MV-4-11 (cell line): Measurements from ENCODE around the gene TNRC18.
"Not testable (repeated sequence)": the region's sequence is repeated elsewhere in the genome, so short reads cannot be mapped to it uniquely, and the experiment has no call there.

Experiments
- DNase-seq: peaks from one replicate; lab custom pipeline; 2025; lab: John Stamatoyannopoulos, UW

TNRC18 gene

DNA sequence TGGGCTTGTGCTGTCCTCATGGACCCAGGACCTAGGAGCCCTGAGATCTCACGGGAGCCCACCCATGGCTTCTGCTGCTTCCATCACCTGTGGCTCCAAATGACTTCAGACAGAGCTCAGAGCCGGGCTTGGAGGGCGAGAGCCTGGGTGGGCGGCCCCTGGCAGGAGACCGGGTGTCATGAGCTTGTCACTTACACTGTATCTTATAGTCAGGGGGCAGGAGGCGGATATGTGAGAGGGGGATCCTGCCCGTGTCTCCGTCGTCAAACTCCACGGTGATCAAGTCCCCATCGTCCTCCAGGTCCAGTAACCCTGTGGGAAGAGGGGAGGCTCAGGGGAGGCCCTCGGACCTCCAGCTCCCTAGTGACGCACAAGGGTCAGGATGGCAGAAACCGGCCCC, 107.9 kb downstream of the TNRC18 start:
- no peak for DNase-seq

DNA sequence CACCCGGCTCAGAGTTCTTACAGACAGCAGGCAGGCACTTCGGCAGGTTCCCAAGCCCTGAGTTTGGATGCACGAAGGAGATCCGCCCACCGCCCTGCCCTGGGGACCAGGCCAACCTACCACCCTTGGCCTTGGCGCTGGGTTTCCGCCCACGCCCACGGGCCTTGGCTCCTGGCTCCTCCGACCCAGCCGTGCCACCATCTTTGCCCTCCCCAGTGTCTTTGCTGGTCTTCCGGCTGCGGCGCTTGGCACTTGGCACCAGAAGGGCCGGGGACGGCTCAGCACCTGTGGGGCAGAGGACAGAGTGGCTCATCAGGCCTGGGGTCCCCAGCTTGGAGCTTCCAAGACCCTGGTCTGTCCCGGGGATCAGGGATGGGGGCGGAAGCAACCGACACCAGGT, 108.8 kb downstream of the TNRC18 start:
- DNase-seq = no peak

DNA sequence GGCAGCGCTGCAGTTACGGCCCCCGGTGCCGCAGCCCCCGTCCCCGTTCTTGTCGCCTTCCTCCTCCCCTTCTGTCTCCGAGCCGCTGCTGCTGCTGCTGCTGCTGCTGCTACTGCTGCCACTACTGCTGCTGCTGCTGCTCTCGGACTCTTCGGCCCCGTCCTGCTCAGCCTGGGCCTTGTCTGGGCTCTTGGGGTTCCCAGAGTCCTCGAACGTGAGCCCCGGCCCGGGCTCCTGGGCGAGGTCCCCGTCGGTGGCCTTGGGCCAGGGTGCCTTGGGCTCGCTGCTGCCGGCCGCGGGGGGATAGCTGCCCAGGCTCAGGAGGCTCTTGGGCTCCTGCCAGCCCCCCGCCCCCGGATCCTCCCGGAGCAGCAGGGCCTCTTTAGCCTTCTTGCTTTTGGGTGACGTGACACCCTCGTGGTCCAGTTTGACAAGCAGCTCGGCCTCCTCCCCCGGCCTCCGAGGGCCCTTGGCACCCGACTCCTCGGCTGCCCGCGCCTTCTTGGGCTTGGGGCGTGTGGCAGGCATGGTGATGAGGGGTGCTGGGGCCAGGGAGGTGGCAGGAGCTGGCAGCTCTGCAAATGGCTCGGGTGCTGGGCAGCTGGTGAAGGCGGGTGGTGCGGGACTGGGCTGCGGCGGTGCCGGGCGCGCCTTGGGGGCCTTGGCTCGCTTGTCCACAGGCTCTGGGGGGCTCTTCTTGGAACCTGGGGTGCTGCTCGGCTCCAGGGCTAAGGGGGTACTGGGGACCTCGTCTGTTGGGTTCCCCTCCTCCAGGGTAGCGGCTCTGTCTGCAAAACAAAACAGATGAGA, 110.4 kb downstream of the TNRC18 start:
- DNase-seq = not testable (repeated sequence)

DNA sequence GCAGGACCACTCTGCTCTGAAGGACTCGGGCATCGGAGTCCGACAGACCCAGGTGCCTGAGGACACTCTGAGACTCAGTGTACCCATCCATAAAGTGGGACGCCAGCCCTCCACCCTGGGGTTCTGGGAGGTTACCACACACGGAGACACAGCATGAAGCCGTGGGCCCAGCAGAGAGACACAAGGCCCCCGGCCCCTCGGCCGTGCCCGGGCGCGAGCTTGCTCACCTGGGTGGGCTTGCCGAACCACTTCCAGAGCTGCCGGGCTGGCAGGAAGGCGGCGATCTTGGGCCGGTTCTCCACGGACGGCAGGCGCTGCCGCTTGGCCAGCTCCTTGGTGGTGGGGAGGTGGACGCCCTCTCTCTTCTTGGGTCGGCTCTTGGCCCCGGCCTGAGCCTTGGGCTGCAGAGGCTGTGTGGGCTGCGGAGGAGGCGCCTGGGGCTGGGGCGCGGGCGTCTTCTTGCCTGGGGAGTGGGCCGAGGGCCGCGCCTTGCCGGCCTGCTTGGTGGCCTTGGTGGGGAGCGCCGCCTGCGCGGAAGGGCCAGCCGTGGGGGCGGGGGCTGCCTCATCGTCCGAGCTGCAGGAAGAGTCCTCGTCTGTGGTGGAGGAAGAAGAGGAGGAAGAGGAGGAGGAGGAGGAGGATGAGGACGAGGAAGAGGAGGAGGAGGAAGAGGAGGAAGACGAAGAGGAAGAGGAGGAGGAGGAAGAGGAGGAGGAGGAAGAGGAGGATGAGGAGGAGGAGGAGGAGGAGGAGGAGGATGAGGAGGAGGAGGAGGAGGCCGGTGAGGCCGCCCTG, 111.2 kb downstream of the TNRC18 start:
- DNase-seq = not testable (repeated sequence)

DNA sequence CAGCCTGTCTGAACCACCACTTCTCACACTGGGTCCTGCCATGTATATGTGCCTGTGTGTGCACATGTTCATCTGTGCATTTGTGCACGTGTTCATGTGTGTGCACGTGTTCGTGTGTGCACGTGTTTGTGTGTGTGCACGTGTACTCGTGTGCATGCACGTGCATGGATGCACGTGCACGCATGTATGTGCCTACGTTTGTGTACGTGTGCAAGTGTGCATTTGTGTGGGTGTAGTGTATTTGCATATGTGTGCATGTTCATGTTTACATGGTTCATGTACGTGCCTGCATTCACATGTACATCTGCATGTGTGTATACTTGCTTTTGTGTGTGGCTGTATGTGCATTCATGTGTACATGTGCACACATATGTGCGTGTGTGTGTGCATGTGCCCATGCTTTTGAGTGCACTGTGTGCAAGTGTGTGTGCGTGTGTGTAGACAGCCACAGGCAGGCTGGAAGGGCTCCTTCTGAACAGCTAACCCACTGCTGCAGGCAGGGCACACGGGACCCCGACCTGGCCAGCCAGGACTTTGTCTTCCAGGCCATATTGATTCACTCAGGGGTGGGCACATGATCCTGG, 112.7 kb downstream of the TNRC18 start:
- DNase-seq = no peak

DNA sequence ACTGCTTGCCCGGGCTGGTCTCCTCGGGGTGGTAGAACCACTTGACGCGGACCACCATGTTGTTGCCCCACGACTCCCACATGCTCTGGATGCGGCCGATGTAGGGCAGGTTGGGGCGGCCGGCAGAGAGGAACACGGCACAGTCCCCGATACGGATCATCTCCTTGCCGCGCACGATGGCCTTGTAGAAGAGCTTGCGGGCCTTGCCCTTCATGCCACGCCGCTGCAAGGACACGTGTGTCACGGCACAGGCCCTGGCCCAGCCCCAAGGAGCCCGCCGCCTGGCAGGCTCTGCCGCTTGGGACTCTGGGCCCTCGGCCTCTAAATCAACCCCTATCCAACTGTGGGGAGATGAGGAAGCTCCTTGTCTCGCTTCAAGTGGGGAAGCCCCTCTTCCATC, 114.5 kb downstream of the TNRC18 start:
- DNase-seq = no peak

DNA sequence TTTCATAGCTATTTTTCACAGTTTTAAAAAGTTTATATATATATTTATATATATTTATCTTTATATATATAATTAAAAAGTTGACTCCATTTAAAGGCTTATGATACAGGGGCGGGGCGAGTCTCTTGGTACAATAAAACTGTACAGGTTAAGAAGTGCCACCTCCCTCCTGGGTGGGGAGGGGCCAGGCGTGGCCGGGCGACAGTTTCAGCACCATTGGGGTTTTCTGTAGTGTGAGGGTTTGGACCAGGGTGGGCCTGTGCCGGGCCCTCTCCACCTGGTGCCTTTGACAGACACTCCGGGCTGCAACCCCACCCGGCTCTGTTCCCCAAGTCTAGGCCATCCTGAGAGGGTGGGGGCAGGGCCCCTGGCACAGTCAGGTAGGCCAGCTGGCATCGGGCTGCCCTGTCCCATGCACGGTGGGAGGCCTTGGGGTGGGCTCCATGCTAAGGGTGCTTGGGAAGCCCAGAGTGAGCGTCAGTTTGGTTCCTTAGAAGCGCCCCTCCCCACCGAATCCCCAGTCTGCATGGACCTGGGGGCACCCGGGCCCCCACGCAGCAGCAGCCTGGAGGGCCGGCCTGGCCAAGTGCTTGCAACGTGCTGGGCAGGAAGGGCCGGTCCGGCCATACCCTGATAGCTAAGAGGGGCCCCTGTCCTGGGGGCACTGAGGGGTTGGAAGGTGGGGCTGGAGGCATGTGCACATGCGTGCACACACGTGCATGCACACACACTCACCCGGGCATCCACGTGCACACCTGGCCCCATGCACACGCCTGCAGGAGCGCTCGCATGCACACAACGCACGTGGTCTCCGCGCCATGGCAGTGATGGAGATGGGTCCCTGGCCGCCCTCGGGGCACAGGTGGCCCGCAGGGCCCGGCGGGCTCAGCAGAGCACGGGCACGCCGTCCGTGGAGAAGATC, 116.2 kb downstream of the TNRC18 start:
- not testable (repeated sequence) for DNase-seq

DNA sequence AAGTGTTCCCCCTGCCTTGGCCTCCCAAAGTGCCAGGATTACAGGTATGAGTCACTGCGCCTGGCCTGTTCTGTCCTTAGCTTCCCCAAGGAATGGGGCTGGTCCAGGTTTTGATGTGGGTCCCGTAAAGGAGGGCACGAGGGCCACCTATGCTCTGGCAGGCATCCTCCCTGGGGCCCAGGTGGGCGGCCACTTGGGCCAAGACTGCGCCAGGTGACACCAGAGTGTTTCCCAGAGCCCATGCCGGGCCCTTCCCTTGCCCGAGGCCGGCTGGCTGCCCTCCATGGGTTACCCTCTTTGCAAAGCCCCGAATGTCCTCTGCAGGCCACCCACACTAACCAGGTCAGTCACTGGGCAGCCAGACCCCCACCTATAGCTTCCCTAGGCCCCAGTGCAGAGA, 118.6 kb downstream of the TNRC18 start:
- DNase-seq = not testable (repeated sequence)

DNA sequence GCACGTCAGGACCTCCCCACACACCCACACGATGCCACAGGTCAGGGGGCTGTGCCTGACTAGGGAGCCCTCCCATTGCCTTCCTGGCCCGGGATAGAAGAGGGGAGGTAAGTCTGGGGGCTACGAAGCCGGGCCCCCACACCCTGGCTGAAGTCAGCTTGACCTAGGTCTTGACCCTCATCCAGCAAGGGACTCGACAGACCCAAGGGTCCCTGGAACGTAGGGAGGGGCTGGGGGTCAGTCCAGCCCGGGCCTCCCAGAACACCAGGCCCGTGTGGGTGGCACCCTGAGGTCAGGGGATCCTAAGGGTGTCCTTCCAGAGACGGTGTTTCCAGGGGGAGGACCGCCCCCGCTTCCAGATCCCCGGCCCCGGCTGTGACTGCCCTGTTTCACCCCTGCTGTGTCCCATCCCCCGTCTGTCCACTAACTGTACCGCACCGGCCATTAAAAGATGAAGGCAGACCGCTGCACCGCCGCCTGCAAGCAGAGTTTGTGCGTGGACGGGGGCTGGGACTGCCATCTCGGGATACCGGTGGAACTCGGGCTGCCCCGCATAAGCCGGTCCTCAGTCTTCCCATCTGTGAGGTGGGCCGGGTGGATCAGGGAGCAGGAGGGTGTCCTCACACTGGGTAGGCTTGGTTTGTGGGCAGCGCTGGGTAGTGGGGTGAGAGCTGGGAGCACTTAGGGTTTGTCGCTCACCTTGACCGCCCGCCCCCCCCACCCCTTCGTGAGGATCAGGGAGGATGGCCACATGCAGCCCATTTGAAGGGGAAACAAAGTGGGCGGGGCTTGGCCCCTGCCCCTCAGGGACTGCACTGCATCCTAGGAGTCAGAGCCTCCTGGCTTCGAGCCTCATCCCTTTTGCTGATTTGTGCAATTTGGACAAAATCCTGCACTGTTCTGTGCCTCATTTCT, 119.8 kb downstream of the TNRC18 start:
- no peak for DNase-seq

DNA sequence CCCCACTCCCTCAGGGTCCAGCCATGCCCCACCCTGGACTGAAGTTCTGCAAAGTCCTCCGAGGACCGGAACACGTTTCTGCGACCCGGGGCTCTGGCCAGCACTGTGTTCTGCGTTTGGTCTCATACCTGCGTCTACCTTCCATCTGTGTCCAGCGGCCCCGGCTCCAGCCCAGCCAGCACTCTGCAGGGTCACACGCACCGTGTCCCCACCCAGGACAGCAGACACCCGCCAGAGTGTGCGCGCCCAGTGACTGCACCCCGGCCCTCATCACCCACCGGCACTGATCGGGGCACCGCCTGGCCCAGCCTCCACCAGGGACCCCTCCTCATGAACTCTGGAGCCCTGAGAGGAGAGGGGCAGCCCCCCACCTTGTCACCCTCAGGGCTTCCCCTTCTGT, 120.6 kb downstream of the TNRC18 start:
- DNase-seq = no peak

DNA sequence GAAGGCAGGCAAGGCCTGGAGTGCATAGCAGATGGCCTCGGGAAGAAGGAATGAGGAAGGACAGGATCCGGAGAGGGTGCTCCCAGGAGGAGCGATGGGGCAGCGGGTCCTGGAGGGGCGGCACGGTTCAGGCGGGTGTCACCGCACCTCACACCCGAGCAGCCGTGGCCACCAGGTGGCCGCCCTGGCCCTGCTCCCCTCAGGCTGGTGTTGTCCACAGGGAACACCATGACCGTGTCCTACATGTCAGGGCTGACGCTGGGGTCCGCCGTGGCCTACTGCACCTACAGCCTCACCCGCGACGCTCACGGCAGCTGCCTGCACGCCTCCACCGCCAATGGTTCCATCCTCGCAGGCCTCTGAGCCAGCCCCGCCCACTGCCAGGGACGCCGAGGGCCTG, 121.1 kb downstream of the TNRC18 start:
- DNase-seq = no peak

DNA sequence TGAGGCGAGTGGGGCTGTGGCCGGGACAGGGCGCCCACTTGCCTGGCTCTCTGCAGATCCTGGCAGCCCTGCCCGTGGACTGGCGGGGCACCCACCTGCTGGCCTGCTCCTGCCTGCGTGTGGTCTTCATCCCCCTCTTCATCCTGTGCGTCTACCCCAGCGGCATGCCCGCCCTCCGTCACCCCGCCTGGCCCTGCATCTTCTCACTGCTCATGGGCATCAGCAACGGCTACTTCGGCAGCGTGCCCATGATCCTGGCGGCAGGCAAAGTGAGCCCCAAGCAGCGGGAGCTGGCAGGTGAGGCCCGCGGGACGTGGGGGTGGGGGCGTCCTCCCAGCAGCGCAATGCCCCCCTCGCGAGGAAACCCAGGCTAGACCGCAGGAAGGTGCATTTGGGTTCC, 123.3 kb downstream of the TNRC18 start:
- no peak for DNase-seq

DNA sequence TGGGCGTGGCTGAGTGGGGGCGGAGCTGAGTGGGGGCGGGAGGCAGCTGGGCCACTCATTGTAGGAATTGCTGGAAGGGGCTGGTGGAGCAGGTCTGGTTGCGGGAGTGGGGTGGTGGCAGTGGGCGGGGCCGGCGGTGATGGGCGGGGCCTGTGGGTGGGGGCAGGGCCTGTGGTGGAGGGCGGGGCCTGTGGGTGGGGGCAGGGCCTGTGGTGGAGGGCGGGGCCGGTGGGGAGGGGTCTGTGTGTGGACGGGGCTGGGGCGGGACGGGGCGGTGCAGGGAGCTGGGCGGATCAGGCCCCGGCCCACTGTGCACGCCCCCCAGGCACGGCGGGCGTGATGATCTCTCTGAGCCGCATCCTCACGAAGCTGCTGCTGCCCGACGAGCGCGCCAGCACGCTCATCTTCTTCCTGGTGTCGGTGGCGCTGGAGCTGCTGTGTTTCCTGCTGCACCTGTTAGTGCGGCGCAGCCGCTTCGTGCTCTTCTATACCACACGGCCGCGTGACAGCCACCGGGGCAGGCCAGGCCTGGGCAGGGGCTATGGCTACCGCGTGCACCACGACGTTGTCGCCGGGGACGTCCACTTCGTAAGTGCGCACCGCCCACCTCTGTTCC, 126.9 kb downstream of the TNRC18 start:
- no peak for DNase-seq

DNA sequence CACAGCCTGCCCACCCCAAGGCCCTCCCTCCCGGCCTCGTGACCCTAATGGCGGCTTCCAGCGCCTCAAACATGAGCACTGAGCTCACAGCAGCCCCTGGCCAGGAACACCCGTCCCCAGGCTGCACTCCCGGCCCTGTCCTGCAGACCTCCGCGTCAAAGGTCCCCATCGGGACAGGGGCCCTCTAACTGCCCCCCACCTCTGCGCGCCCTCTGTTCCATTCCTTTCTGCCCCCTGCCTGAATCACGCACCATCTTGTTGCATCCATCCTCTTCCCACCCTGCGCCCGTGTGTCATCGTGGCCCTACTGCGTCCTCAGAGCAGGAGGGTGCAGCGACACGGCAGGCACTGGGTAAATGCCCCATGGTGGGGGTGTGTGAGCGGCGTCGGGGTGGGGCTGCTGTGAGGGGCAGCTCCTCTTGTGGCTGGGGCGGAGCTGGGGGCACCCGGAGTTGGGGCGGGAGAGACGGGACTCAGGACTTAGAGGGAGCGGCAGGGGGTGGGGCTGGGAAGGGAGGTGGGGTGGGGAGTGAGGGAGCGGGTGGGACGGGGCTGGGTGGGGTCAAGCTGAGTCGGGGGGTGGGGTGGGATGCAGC, 127.5 kb downstream of the TNRC18 start:
- DNase-seq = no peak

DNA sequence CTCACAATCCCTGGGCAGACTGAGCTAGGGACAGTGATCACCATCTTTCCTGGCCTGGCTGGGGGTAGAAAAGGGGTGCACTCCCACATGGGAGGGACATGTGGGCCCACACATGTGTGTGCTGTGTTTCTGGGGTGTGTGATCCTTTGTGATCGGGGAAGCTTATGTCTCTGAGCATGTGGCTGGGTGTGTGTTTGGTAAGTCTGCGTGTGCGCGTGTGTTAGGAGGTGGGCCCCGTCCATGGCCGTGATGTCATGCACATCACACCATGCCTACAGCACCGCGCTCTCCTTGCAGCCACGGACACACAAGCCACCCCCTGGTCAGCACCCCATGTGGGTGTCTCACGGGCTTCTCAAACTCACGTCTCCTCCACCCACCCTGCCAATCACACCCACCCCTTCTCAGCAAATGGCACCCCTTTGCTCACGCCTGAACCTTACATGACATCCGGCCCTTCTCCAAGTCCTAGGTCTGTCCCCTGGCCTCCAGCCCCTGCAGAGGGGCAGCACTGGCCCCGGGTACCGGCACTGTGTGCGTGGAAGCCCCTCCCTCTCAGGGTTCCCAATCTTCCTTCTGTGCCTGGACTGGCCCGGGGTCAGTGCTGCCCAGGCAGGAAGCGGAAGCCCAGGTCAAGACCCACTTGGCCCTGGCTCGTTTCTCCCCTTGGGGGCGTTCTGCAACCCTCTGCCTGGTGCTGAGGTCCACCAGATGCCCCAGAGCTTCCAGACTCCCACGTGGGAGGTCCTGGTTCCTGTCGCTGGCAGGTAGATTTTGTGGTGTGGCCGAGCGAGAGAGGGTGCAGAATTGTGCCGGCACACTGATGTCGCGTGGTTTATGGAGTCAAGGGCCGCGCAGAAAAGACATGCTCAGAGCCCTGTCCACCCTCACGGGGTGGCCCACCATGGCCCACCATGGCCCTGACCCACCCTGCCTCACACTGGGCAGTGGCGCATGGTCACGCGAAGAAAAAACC, 128.3 kb downstream of the TNRC18 start:
- DNase-seq = no peak

DNA sequence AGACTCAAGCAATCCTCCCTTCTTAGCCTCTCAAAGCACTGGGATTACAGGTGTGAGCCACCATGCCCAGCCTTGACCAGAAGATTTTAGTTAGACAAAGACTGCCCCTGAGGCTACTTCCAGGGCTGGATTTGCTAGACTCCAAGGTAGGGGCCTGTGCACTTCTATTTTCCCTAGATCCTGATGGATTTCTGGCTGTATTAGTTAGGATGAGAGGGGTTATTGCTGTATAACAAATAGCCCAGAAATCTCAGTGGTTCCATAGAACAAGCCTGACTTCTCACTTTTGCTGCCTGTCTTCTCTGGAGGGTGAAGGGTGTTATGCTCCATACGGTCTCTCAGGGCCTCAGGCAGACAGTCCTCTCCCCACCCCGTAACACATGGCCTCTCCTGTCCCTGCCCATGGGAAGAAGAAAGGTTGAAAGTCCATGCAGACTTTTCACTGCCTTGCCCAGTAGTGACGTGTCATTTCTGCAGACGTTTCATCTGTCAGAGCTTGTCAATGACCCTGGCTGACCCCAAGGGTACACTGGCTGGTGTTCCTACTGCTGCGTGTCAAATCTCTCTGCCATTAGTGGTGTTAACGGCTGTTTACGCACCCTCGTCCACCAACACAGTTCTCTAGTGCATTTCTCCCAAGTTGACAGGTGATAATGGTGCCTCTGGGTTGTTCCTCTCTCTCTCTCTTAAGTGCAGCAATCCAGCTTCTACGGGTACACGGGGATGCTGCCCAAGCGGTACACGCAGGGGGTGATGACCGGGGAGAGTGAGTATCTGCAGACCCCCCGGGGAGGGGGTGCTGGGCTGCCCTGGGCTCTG, 129.3 kb downstream of the TNRC18 start:
- no peak for DNase-seq

DNA sequence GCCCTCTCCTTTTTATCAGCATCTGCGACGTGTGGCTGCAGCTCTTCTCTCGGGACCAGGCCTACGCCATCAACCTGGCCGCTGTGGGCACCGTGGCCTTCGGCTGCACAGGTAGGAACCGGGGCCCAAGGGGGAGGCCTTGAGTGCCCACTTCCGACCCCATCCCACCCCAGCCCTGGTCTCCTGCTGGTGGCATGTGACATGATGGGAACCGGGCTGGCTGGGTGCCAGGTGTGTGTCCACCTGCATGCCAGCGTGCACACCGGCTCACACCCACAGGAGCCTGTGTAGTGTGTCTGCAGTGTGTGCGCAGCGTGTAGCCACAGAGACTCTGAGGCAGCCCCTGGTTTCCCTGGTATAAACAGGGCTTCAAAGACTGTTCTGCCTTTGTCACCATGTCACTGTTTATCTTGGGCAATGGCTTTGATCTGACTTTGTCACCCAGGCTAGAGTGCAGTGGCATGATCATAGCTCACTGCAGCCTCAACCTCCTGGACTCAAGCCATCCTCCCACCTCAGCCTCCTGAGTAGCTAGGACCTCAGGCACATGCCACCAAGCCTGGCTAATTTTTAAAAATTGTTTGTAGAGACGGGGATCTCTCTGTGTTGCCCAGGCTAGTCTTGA, 131.8 kb downstream of the TNRC18 start:
- not testable (repeated sequence) for DNase-seq
